Retina (tissue), 1 donor: ENCODE results near the gene WDR35.

Source experiments
- DNase-seq: peaks from one replicate; pipeline ENCODE4 v3.0.0-alpha.2; 2016

The WDR35 gene

DNA sequence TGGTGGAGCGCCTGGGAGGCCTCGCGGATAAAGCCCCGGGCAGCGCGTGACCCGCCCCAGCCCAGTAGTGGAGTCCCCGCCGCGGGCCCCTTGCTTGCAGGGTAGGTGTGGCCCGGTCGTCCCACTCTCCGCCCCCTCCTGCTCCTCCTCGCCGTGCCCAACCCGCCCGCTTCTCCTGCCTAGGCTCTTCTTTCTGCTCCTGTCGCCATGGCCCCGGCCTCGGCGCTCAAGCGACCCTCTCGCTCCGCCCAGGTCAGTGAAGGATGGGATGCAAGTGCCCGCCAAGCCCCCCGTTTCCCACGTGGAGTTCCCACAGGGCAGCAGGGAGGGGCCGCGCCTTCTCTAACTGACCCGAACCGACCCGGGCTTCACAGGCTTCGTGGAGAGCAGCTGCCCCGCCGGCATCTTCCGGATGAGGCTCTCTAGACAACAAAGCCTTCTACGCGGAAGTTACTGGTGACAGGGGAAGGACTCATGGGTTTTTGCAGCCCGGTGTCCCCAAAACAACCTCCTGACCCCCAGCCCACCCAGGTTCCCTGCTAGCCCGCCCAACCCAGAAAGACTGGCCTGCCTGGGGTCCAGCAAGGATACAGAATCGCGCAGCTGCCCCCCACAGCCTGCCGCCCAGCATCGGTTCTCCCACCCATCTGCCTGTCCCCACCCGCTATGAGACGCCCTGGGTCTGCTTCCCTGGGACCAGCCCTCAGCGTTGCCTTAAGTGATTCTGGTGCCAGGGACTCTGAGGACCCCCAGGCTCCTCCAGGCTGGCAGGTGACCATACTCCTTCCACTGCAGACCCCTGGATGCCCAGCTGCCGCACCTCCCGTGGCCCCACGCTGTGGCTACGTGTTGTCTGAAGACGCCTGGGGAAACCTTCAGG lies 121.0 kb downstream of the WDR35 start:
- DNase-seq: peak; percentile 85

- no peak for DNase-seq
Observed at GRCh38 chr2:19868224-19868623, 121.7 kb downstream of the WDR35 start.

DNA sequence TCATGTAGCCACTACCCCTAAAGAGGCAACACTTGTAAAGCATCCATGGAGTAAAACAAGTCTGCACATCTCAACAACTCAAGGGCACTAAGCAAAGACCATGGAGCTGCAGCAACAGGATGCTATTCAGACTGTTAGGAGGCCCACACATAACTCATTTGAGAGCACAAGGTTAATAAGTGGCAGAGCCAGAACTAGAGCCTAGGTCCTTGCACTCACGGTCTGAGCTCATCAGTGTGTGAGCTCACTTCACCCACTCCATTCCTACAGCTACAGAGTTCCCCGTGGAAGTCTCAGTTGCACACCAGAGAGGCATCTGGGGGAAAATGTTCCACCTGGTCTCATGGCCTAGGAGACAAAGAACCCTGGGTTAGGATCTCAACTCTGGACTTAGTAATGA lies 123.1 kb downstream of the WDR35 start:
- DNase-seq: no peak

DNA sequence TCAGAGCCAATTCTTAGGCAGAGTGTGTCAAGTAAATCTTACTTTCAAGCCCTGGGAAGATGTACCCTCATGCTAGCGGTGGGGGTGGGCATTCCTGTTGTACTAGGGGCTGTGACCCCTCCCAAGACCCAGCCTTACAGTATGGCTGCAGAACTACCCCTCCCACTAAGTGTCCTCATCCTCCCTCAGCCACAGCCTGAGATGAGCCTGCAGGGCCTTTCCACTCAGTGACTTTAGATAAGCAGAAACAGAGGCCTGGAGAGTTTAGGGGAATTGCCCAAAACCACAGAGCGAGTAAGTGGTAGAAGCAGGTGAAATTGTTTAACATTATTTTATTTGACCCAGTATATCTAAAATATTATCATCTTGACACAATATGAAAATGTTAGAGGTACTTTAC lies 124.8 kb downstream of the WDR35 start:
- no peak for DNase-seq

- no peak for DNase-seq
Observed at GRCh38 chr2:19864381-19864780, 125.5 kb downstream of the WDR35 start.

DNA sequence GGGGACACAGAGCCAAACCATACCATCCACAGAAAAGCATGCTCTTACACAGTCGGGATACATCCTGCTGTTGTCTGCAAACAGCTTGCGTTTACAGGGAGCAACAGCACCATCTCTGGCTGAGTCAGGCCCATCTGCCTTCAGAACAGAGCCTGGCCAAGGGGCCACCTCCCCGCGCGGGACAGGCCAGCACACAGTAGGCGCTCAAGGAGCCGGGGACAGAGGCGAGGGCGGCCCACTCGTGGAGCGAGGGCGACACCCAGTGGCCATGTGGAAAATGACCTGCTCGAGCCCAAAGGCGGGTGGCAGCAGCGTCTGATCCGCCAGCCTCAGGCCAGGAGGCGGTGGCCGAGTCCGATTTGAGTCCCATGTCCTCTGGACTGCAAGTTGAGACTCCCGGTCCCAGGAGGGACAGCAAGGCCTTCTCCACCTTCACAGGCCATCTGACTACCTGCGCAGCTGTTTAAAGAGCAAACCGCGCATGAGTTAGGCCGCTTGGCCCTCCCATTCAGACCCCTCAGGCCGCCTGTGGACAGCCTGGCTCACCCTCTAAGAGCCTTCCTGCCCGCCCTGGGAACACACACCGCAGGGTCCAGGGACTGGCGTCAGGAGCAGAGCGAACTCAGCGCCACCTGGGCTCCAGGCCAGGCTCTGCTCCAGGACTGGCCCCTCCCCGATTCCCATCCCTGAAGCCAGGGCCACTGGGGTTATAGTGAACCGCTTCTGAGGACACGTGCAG lies 126.4 kb downstream of the WDR35 start:
- DNase-seq: peak; percentile 90

GRCh38 chr2:19861813-19862212 lies 128.1 kb downstream of the WDR35 start:
- peak; percentile 23 for DNase-seq
